Measurements from ENCODE around the gene CPS1. TPM values are rescaled to one million over a fixed set of nuclear protein-coding genes. Genes with fewer than 3 reads are reported as not detected.

CPS1 gene
- total and polyA plus RNA-seq, 2 of the 8 experiments (the other 6 are each of a cell fraction or from before 2014, with no cell fraction given): 7.9 to 15.7 TPM

DNA sequence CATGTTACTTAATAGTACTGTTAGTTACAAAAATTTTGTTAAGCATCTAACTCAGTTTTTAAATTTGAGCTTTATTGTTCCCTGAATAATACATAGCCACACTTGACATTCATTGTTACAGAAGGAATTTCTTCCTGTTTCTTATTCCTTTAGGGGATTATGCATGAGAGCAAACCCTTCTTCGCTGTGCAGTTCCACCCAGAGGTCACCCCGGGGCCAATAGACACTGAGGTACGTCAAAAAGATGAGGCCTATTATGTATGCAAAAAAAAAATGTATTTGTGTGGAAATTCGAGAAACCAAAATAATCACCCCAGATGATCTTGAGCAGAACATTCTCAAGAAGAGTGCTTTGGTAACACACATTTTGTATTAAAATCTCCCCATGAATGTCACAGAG is 36.3 kb downstream of the CPS1 start:
- Histone ChIP-seq H3K27me3 (replicated peaks in 1 of 4; ENCODE audit: control insufficient read depth in 3 of 4, extremely low read depth in 1 of 4, insufficient read depth in 3 of 4, low read length in 3 of 4) (no peaks in the 10 kb centered on the region), H4K91ac (replicated peaks; ENCODE audit: insufficient read length, low read length) (no peak overlapping the region), H3K4ac (replicated peaks; ENCODE audit: insufficient read length, low read depth, low read length) (no peak overlapping the region), H2BK120ac (replicated peaks; ENCODE audit: low read depth, low read length) (no peak overlapping the region), H3K18ac (ENCODE audit: extremely low read depth, low read length) (no peak overlapping the region), H3K4me1 (replicated peaks in 1 of 4; ENCODE audit: control insufficient read depth in 3 of 4, insufficient read depth in 4 of 4, low read length in 3 of 4) (0 out of 7 replicates have a peak, but pooled peaks cover 0 to 2% (median 0%) of the 10 kb centered on the region in 4 experiments), H2AFZ (ENCODE audit: low read length) (no peak overlapping the region), H3K14ac (ENCODE audit: insufficient read length) (no peak overlapping the region), H2AK5ac (ENCODE audit: low read depth, low read length) (no peak overlapping the region), H3K9ac (replicated peaks in 1 of 4; ENCODE audit: extremely low read depth in 1 of 4, low read depth in 3 of 4, low read length in 3 of 4) (no peak overlapping the region), H3K4me2 (ENCODE audit: insufficient read depth in 1 of 2, low read depth in 2 of 2, low read length in 2 of 2) (no peak overlapping the region), H3K36me3 (ENCODE audit: control insufficient read depth in 2 of 4, insufficient read depth in 4 of 4, low read length in 3 of 4) (no peaks in the 10 kb centered on the region), H3K4me3 (ENCODE audit: extremely low read depth in 1 of 4, insufficient read depth in 2 of 4, low read depth in 3 of 4, low read length in 4 of 4) (no peak overlapping the region), H2BK12ac (ENCODE audit: low read depth, low read length) (no peak overlapping the region), H2BK15ac (ENCODE audit: low read length) (no peak overlapping the region), H4K8ac (ENCODE audit: extremely low read depth, insufficient read depth, low read length) (no peak overlapping the region), H3K23me2 (ENCODE audit: low read depth, low read length) (no peaks in the 10 kb centered on the region), H3K56ac (replicated peaks; ENCODE audit: insufficient read length, low read depth, low read length) (no peak overlapping the region), H4K20me1 (replicated peaks in 1 of 2; ENCODE audit: control insufficient read depth in 1 of 2, insufficient read depth in 2 of 2, low read length in 2 of 2) (no peaks in the 10 kb centered on the region), H4K5ac (ENCODE audit: insufficient read length, low read depth, low read length) (no peak overlapping the region), H3K27ac (ENCODE audit: low read depth, low read length) (no peak overlapping the region), H3K79me2 (ENCODE audit: control insufficient read depth in 1 of 2, insufficient read depth in 2 of 2, low read length in 2 of 2) (no peaks in the 10 kb centered on the region), H2BK5ac (ENCODE audit: low read depth, low read length) (no peak overlapping the region), H3K9me3 (ENCODE audit: insufficient read depth in 2 of 2, low read depth in 1 of 2, low read length in 1 of 2) (no peaks in the 10 kb centered on the region), H2BK20ac (ENCODE audit: low read length) (no peak overlapping the region), H3K23ac (ENCODE audit: insufficient read length) (no peak overlapping the region), H3K79me1 (ENCODE audit: low read depth, low read length) (no peaks in the 10 kb centered on the region)
- 77% methylated on average over 4 of the region's 4 CpGs; no CpG with 5 or more reads in 1 of the 2 experiments for WGBS, 2 experiments (ENCODE audit: extremely low coverage in 1 of 2, insufficient coverage in 1 of 2, insufficient read length in 1 of 2, insufficient replicate concordance in 2 of 2, low coverage in 1 of 2, low lambda C conversion rate in 2 of 2, missing lambda C conversion rate in 1 of 2)
- ChIA-PET POLR2A (ENCODE audit: partially characterized antibody) (no interaction called here), CTCF (ENCODE audit: partially characterized antibody) (interaction anchor here (0.6 kb wide), 2 partner anchors 10 to 17 kb away, joined by 3 to 4 read pairs; no protein-coding TSS in a partner anchor)
- no peak for TF ChIP-seq RBBP5 (IDR thresholded peaks at IDR 0.05; ENCODE audit: borderline replicate concordance, low read depth, low read length)
- FAIRE-seq (no peak), DNase-seq (ENCODE audit: low read depth in 1 of 2, low spot score in 2 of 2) (no peak)
